ENCODE results near the gene RASL12. TPM values are rescaled to one million over a fixed set of nuclear protein-coding genes. Genes with fewer than 3 reads are reported as not detected.

The RASL12 gene
- total and polyA plus RNA-seq, 2 of the 8 experiments (the other 6 are each of a cell fraction or from before 2014, with no cell fraction given) = 9.5 to 10.3 TPM

GRCh38 chr15:65086680-65087111, 18.9 kb upstream of the RASL12 start:
- Histone ChIP-seq H4K91ac (replicated peaks; ENCODE audit: insufficient read length, low read length) (no peak overlapping the region), H2BK120ac (replicated peaks; ENCODE audit: low read depth, low read length) (no peak overlapping the region), H2BK20ac (ENCODE audit: low read length) (no peak overlapping the region), H4K5ac (ENCODE audit: insufficient read length, low read depth, low read length) (no peak overlapping the region), H2AK5ac (ENCODE audit: low read depth, low read length) (no peak overlapping the region), H2AFZ (ENCODE audit: low read length) (no peak overlapping the region), H3K9me3 (ENCODE audit: insufficient read depth in 2 of 2, low read depth in 1 of 2, low read length in 1 of 2) (no peaks in the 10 kb centered on the region), H3K79me2 (ENCODE audit: control insufficient read depth in 1 of 2, insufficient read depth in 2 of 2, low read length in 2 of 2) (no peaks in the 10 kb centered on the region), H3K23me2 (ENCODE audit: low read depth, low read length) (no peaks in the 10 kb centered on the region; the same call in 1 of the 2 replicates), H3K56ac (replicated peaks; ENCODE audit: insufficient read length, low read depth, low read length) (no peak overlapping the region), H4K20me1 (replicated peaks in 1 of 2; ENCODE audit: control insufficient read depth in 1 of 2, insufficient read depth in 2 of 2, low read length in 2 of 2) (no peaks in the 10 kb centered on the region), H3K23ac (ENCODE audit: insufficient read length) (no peak overlapping the region), H3K14ac (ENCODE audit: insufficient read length) (no peak overlapping the region), H2BK15ac (ENCODE audit: low read length) (peak overlapping the region; percentile 48; the same call in 1 of the 2 replicates), H3K18ac (ENCODE audit: extremely low read depth, low read length) (no peak overlapping the region), H3K27me3 (replicated peaks in 1 of 4; ENCODE audit: control insufficient read depth in 3 of 4, extremely low read depth in 1 of 4, insufficient read depth in 3 of 4, low read length in 3 of 4) (peaks cover 0 to 5% (median 1%) of the 10 kb centered on the region in 4 experiments; a peak in 5 of 7 replicates), H3K4ac (replicated peaks; ENCODE audit: insufficient read length, low read depth, low read length) (no peak overlapping the region), H2BK5ac (ENCODE audit: low read depth, low read length) (no peak overlapping the region), H3K4me3 (ENCODE audit: extremely low read depth in 1 of 4, insufficient read depth in 2 of 4, low read depth in 3 of 4, low read length in 4 of 4) (no peak overlapping the region), H2BK12ac (ENCODE audit: low read depth, low read length) (no peak overlapping the region; the same call in 1 of the 2 replicates), H3K9ac (replicated peaks in 1 of 4; ENCODE audit: extremely low read depth in 1 of 4, low read depth in 3 of 4, low read length in 3 of 4) (no peak overlapping the region), H3K36me3 (ENCODE audit: control insufficient read depth in 2 of 4, insufficient read depth in 4 of 4, low read length in 3 of 4) (no peaks in the 10 kb centered on the region), H3K79me1 (ENCODE audit: low read depth, low read length) (no peaks in the 10 kb centered on the region), H3K4me2 (ENCODE audit: insufficient read depth in 1 of 2, low read depth in 2 of 2, low read length in 2 of 2) (no peak overlapping the region), H3K4me1 (replicated peaks in 1 of 4; ENCODE audit: control insufficient read depth in 3 of 4, insufficient read depth in 4 of 4, low read length in 3 of 4) (peaks cover 15 to 32% (median 23%) of the 10 kb centered on the region in 4 experiments), H3K27ac (ENCODE audit: low read depth, low read length) (no peak overlapping the region), H4K8ac (ENCODE audit: extremely low read depth, insufficient read depth, low read length) (no peak overlapping the region; the same call in 1 of the 2 replicates)
- FAIRE-seq (no peak), DNase-seq (ENCODE audit: low read depth in 1 of 2, low spot score in 2 of 2) (no peak)
- peak in 1 of 3 experiments; percentile 33; a peak in 1 of 4 replicates for TF ChIP-seq CTCF (IDR thresholded peaks at IDR 0.05; ENCODE audit: control extremely low read depth in 1 of 3, insufficient read depth in 1 of 3, low read depth in 1 of 3, low read length in 3 of 3)
- no peak for TF ChIP-seq CHD2 (IDR thresholded peaks at IDR 0.05; ENCODE audit: low read length)
- ChIA-PET CTCF (ENCODE audit: partially characterized antibody) (interaction anchor here (0.6 to 32.9 kb wide), 19 partner anchors 9 to 323 kb away, joined by 3 to 1213 read pairs (median 4); partner anchors contain the start of genes KBTBD13, RASL12 and SLC51B), POLR2A (ENCODE audit: partially characterized antibody) (interaction anchor here (1.6 to 14.5 kb wide), 5 partner anchors 8 to 30 kb away, joined by 5 to 93 read pairs (median 10); partner anchors contain the start of genes KBTBD13 and RASL12)
- WGBS, 2 experiments (ENCODE audit: extremely low coverage in 1 of 2, insufficient coverage in 1 of 2, insufficient read length in 1 of 2, insufficient replicate concordance in 2 of 2, low coverage in 1 of 2, low lambda C conversion rate in 2 of 2, missing lambda C conversion rate in 1 of 2) = 78% methylated on average over 6 of the region's 6 CpGs; no CpG with 5 or more reads in 1 of the 2 experiments
